ENCODE results near the gene PSORS1C2.
"Not testable (repeated sequence)": the region's sequence is repeated elsewhere in the genome, so short reads cannot be mapped to it uniquely, and the experiment has no call there.

DNA sequence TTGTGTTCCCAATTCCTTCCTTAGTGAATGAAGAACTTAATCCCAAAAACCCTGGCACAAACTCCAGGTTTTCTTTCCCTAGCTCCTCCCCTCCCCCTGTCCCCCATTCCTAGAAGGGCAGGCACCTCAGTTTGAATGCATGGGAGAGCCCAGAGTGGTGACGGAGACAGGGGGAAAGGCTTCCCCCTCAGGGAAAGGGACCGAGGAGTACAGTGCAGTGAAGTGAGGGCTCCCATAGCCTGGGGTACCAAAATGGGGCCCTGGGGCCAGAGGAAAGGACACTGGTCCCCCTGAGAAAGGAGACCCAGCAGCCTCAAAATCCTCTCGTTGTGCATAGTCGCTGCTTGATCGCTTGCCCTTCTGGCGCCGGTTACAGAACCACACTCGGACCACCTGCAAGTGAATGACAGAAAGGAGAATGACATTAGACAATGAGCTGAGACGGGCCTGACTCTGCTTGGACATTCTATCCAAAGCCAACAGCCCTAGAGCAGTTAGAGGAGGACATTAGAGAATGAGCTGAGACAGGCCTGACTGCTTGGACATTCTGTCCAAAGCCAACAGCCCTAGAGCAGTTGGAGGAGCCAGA, 25.7 kb upstream of the PSORS1C2 start:
- not testable (repeated sequence) for TF ChIP-seq EZH2phosphoT487 (IDR thresholded peaks at IDR 0.05; ENCODE audit: low read depth, severe bottlenecking, unreplicated experiment)
- TF ChIP-seq, protein P1, sequence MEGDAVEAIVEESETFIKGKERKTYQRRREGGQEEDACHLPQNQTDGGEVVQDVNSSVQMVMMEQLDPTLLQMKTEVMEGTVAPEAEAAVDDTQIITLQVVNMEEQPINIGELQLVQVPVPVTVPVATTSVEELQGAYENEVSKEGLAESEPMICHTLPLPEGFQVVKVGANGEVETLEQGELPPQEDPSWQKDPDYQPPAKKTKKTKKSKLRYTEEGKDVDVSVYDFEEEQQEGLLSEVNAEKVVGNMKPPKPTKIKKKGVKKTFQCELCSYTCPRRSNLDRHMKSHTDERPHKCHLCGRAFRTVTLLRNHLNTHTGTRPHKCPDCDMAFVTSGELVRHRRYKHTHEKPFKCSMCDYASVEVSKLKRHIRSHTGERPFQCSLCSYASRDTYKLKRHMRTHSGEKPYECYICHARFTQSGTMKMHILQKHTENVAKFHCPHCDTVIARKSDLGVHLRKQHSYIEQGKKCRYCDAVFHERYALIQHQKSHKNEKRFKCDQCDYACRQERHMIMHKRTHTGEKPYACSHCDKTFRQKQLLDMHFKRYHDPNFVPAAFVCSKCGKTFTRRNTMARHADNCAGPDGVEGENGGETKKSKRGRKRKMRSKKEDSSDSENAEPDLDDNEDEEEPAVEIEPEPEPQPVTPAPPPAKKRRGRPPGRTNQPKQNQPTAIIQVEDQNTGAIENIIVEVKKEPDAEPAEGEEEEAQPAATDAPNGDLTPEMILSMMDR (IDR thresholded peaks at IDR 0.05; ENCODE audit: poor library complexity) = not testable (repeated sequence)

Measured in hepatocyte (in vitro differentiated cells).